Loucy (cell line): ENCODE data around the gene ACSS2.

Experiments used
- CTCF ChIP-seq: fragments of 200-600 bp; sonication (generic); conservative IDR thresholded peaks from 2 replicates; pipeline ENCODE4 v1.5.1; 2014; ENCODE audit warnings: mild to moderate bottlenecking, antibody characterized with exemption, low read length
- EZH2phosphoT487 ChIP-seq: fragments of 200-600 bp; IDR thresholded peaks from 2 replicates; pipeline ENCODE4 v1.6.1; 2018; ENCODE audit warnings: antibody characterized with exemption, mild to moderate bottlenecking, moderate library complexity, borderline replicate concordance

GRCh38 chr20:34848597-34848996, 27.8 kb upstream of the ACSS2 start:
- TF ChIP-seq CTCF (no peak), EZH2phosphoT487 (no peak)
